ENCODE measurements around the gene JMJD6. TPM values are rescaled to one million over a fixed set of nuclear protein-coding genes. Genes with fewer than 3 reads are reported as not detected.

Gene JMJD6
- total and polyA plus RNA-seq, 2 of the 8 experiments (the other 6 are each of a cell fraction or from before 2014, with no cell fraction given): 8.6 to 18.6 TPM

GRCh38 chr17:76775021-76775600 is 48.7 kb upstream of the JMJD6 start (continued):
- TF ChIP-seq, protein P1, sequence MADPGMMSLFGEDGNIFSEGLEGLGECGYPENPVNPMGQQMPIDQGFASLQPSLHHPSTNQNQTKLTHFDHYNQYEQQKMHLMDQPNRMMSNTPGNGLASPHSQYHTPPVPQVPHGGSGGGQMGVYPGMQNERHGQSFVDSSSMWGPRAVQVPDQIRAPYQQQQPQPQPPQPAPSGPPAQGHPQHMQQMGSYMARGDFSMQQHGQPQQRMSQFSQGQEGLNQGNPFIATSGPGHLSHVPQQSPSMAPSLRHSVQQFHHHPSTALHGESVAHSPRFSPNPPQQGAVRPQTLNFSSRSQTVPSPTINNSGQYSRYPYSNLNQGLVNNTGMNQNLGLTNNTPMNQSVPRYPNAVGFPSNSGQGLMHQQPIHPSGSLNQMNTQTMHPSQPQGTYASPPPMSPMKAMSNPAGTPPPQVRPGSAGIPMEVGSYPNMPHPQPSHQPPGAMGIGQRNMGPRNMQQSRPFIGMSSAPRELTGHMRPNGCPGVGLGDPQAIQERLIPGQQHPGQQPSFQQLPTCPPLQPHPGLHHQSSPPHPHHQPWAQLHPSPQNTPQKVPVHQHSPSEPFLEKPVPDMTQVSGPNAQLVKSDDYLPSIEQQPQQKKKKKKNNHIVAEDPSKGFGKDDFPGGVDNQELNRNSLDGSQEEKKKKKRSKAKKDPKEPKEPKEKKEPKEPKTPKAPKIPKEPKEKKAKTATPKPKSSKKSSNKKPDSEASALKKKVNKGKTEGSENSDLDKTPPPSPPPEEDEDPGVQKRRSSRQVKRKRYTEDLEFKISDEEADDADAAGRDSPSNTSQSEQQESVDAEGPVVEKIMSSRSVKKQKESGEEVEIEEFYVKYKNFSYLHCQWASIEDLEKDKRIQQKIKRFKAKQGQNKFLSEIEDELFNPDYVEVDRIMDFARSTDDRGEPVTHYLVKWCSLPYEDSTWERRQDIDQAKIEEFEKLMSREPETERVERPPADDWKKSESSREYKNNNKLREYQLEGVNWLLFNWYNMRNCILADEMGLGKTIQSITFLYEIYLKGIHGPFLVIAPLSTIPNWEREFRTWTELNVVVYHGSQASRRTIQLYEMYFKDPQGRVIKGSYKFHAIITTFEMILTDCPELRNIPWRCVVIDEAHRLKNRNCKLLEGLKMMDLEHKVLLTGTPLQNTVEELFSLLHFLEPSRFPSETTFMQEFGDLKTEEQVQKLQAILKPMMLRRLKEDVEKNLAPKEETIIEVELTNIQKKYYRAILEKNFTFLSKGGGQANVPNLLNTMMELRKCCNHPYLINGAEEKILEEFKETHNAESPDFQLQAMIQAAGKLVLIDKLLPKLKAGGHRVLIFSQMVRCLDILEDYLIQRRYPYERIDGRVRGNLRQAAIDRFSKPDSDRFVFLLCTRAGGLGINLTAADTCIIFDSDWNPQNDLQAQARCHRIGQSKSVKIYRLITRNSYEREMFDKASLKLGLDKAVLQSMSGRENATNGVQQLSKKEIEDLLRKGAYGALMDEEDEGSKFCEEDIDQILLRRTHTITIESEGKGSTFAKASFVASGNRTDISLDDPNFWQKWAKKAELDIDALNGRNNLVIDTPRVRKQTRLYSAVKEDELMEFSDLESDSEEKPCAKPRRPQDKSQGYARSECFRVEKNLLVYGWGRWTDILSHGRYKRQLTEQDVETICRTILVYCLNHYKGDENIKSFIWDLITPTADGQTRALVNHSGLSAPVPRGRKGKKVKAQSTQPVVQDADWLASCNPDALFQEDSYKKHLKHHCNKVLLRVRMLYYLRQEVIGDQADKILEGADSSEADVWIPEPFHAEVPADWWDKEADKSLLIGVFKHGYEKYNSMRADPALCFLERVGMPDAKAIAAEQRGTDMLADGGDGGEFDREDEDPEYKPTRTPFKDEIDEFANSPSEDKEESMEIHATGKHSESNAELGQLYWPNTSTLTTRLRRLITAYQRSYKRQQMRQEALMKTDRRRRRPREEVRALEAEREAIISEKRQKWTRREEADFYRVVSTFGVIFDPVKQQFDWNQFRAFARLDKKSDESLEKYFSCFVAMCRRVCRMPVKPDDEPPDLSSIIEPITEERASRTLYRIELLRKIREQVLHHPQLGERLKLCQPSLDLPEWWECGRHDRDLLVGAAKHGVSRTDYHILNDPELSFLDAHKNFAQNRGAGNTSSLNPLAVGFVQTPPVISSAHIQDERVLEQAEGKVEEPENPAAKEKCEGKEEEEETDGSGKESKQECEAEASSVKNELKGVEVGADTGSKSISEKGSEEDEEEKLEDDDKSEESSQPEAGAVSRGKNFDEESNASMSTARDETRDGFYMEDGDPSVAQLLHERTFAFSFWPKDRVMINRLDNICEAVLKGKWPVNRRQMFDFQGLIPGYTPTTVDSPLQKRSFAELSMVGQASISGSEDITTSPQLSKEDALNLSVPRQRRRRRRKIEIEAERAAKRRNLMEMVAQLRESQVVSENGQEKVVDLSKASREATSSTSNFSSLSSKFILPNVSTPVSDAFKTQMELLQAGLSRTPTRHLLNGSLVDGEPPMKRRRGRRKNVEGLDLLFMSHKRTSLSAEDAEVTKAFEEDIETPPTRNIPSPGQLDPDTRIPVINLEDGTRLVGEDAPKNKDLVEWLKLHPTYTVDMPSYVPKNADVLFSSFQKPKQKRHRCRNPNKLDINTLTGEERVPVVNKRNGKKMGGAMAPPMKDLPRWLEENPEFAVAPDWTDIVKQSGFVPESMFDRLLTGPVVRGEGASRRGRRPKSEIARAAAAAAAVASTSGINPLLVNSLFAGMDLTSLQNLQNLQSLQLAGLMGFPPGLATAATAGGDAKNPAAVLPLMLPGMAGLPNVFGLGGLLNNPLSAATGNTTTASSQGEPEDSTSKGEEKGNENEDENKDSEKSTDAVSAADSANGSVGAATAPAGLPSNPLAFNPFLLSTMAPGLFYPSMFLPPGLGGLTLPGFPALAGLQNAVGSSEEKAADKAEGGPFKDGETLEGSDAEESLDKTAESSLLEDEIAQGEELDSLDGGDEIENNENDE (IDR thresholded peaks at IDR 0.05; ENCODE audit: insufficient replicate concordance, low read length): no peak
- TF ChIP-seq KDM1A (IDR thresholded peaks at IDR 0.05; ENCODE audit: borderline replicate concordance, low read length): no peak
- TF ChIP-seq SP1 (IDR thresholded peaks at IDR 0.05; ENCODE audit: low read depth, low read length): no peak
- TF ChIP-seq ATF3 (IDR thresholded peaks at IDR 0.05; ENCODE audit: insufficient read depth, low read depth, low read length): no peak
- no peak for TF ChIP-seq TBP (IDR thresholded peaks at IDR 0.05; ENCODE audit: low read depth, low read length)
- no peak for TF ChIP-seq BCL11A (IDR thresholded peaks at IDR 0.05; ENCODE audit: low read depth in 2 of 2, low read length in 2 of 2)
- TF ChIP-seq CTBP2 (IDR thresholded peaks at IDR 0.05; ENCODE audit: borderline replicate concordance, insufficient read depth, insufficient read length, low read length): no peak
- TF ChIP-seq, protein P2, sequence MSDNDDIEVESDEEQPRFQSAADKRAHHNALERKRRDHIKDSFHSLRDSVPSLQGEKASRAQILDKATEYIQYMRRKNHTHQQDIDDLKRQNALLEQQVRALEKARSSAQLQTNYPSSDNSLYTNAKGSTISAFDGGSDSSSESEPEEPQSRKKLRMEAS (IDR thresholded peaks at IDR 0.05): no peak
- TF ChIP-seq GTF2F1 (IDR thresholded peaks at IDR 0.05; ENCODE audit: borderline replicate concordance, low read depth, low read length): no peak

Measured in H1 (cell line).